Peyer's patch (tissue), 4 donors: ENCODE data around the gene LRBA. TPM values are rescaled to one million over a fixed set of nuclear protein-coding genes. Genes with fewer than 3 reads are reported as not detected.

Source experiments
- DNase-seq, 3 donors: peaks; one replicate each; pipeline ENCODE4 v3.0.0-alpha.2; 2017 to 2019
- H3K27ac ChIP-seq, 4 donors: fragments of 200-600 bp; sonication (generic); one replicate each; pipeline ENCODE4 v1.5.1; 2016 to 2019
- H3K27me3 ChIP-seq, 2 donors: fragments of 200-600 bp; sonication (generic); one replicate each; pipeline ENCODE4 v1.5.1; 2019
- H3K36me3 ChIP-seq, 3 donors: fragments of 200-600 bp; sonication (generic); one replicate each; pipeline ENCODE4 v1.5.1; 2016 to 2019
- H3K4me1 ChIP-seq, 4 donors: fragments of 200-600 bp; sonication (generic); one replicate each; pipeline ENCODE4 v1.5.1; 2016 to 2019
- H3K4me3 ChIP-seq, 4 donors: fragments of 200-600 bp; sonication (generic); 1 replicate in 3 of 4; 2 replicates in 1 of 4; pipeline ENCODE4 v1.5.1; 2016 to 2019; ENCODE audit warnings: mild to moderate bottlenecking in 1 of 4
- H3K9me3 ChIP-seq, 4 donors: fragments of 200-600 bp; sonication (generic); one replicate each; pipeline ENCODE4 v1.5.1; 2016 to 2019; ENCODE audit warnings: mild to moderate bottlenecking in 1 of 4
- CTCF ChIP-seq, 6 experiments: fragments of 450-650 bp in 4 of 6; fragments of 200-600 bp in 2 of 6; sonication (generic) in 1 of 6; IDR thresholded peaks; one replicate each; pipeline ENCODE4 v1.5.1; 2017 to 2019; ENCODE audit warnings: antibody characterized with exemption in 6 of 6, mild to moderate bottlenecking in 3 of 6, moderate library complexity in 1 of 6
- POLR2A ChIP-seq, 2 donors: fragments of 450-650 bp; IDR thresholded peaks; one replicate each; pipeline ENCODE4 v1.5.1; 2017; ENCODE audit warnings: antibody characterized with exemption in 2 of 2, mild to moderate bottlenecking in 2 of 2, moderate library complexity in 2 of 2
- total RNA-seq, 4 donors: library from RNA; depleted of rRNA; stranded (reverse); fragments of >200 nt; gene quantifications; one replicate each; pipeline ENCODE4 v1.1.0, GENCODE V29; 2016

Gene LRBA
- total RNA-seq, 4 donors from 2014 or later = 71.5 to 120 (median 91.7) TPM

GRCh38 chr4:150475763-150476162 lies 539.3 kb downstream of the LRBA start:
- Histone ChIP-seq H3K27me3 (no peaks in the 10 kb centered on the region), H3K9me3 (no peaks in the 10 kb centered on the region), H3K27ac (no peak overlapping the region), H3K4me1 (no peaks in the 10 kb centered on the region), H3K36me3 (no peaks in the 10 kb centered on the region), H3K4me3 (no peak overlapping the region)
- no peak for DNase-seq
- TF ChIP-seq CTCF (IDR thresholded peaks at IDR 0.05) = no peak
- TF ChIP-seq POLR2A (IDR thresholded peaks at IDR 0.05) = no peak

- DNase-seq = no peak
- Histone ChIP-seq H3K36me3 (no peaks in the 10 kb centered on the region), H3K27ac (no peak overlapping the region), H3K9me3 (no peaks in the 10 kb centered on the region), H3K4me3 (no peak overlapping the region), H3K4me1 (no peaks in the 10 kb centered on the region), H3K27me3 (no peaks in the 10 kb centered on the region)
- no peak for TF ChIP-seq POLR2A (IDR thresholded peaks at IDR 0.05)
- TF ChIP-seq CTCF (IDR thresholded peaks at IDR 0.05) = no peak
Observed at GRCh38 chr4:150464523-150464922, 550.6 kb downstream of the LRBA start.

- Histone ChIP-seq H3K4me1 (no peaks in the 10 kb centered on the region), H3K4me3 (no peak overlapping the region), H3K27me3 (no peaks in the 10 kb centered on the region), H3K9me3 (no peaks in the 10 kb centered on the region), H3K36me3 (no peaks in the 10 kb centered on the region), H3K27ac (no peak overlapping the region)
- TF ChIP-seq POLR2A (IDR thresholded peaks at IDR 0.05) (no peak), CTCF (IDR thresholded peaks at IDR 0.05) (no peak)
- no peak for DNase-seq
Observed at GRCh38 chr4:150462743-150463142, 552.3 kb downstream of the LRBA start.

GRCh38 chr4:150461957-150462356 lies 553.1 kb downstream of the LRBA start:
- TF ChIP-seq CTCF (IDR thresholded peaks at IDR 0.05) (no peak), POLR2A (IDR thresholded peaks at IDR 0.05) (no peak)
- H3K27ac ChIP-seq = no peak overlapping the region
- no peaks in the 10 kb centered on the region for H3K27me3 ChIP-seq
- no peaks in the 10 kb centered on the region for H3K9me3 ChIP-seq
- H3K4me3 ChIP-seq = no peak overlapping the region
- no peaks in the 10 kb centered on the region for H3K4me1 ChIP-seq
- no peak for DNase-seq
- no peaks in the 10 kb centered on the region for H3K36me3 ChIP-seq

GRCh38 chr4:150457802-150458201 lies 557.3 kb downstream of the LRBA start:
- no peak for DNase-seq
- H3K36me3 ChIP-seq = no peaks in the 10 kb centered on the region
- no peaks in the 10 kb centered on the region for H3K4me1 ChIP-seq
- H3K9me3 ChIP-seq = no peaks in the 10 kb centered on the region
- no peak overlapping the region for H3K4me3 ChIP-seq
- H3K27me3 ChIP-seq = no peaks in the 10 kb centered on the region
- TF ChIP-seq POLR2A (IDR thresholded peaks at IDR 0.05) = no peak
- TF ChIP-seq CTCF (IDR thresholded peaks at IDR 0.05) = no peak
- H3K27ac ChIP-seq = no peak overlapping the region

GRCh38 chr4:150451883-150452282 lies 563.2 kb downstream of the LRBA start:
- Histone ChIP-seq H3K9me3 (no peaks in the 10 kb centered on the region), H3K27ac (no peak overlapping the region), H3K4me1 (no peaks in the 10 kb centered on the region), H3K36me3 (no peaks in the 10 kb centered on the region), H3K27me3 (no peaks in the 10 kb centered on the region), H3K4me3 (no peak overlapping the region)
- DNase-seq = no peak
- TF ChIP-seq POLR2A (IDR thresholded peaks at IDR 0.05) (no peak), CTCF (IDR thresholded peaks at IDR 0.05) (no peak)
